Measurements from ENCODE around the gene DDX17.

The DDX17 gene

DNA sequence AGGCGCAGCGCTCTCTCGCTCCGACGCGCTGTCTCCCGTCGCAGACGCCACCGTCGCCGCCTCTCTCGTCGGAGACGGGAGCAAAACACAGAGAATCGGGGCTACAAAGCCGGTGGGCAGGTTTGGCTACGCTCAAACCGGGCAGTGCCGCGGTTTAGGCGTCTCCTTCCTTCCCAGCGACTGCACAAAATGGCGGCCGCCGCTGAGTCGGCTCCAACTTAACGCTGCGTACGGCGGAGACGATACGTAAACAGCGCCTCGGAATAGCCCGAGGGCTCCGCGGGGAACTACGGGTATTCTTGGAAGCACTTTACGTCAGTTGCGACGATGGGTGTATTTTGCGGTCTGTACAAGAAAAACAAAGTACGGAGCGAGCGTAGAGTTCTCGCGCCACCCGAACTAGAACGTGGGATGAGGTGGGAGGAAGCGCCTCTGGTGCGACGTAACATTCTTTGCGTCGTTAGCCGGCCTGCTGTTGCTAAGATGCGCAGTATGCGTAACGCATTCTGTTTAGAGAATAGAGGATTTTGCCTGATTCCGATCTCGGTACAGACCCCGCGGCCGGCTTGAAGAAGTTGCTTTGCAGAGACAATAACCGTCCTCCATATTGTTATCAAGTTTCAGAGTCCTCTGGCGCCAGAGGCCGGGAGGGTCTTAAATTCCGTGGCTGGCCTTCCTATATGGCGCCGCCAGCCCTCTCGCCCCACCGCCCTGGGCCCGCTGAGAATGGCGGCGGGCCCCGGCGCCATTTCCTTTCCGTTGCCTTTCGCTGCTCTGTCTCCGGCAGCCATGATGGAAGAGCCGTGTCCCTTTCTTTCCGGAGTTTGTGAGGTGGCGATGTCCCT lies at the start of gene DDX17:
TSS of gene DDX17 (minus strand) at position 194 of the 845 bp plus-strand sequence.
- DNase-seq = peak; percentile 95 to 100

DNA sequence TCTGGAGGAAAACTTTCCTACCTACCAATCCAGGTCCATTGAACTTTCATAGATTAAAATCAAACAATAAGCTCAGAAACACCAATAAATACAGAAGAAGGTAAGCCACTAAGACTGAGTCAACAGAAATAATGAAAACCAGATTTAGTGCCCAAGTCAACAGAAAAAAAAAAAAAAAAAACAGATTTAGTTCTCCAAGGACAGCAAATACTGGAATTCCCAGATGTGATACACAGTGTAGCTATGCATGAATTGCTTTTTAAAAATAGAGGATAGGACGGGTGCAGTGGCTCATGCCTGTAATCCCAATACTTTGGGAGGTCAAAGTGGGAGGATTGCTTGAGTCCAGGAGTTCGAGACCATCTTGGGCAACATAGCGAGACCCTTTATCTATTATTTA lies 48.2 kb upstream of the DDX17 start:
- DNase-seq = no peak

DNA sequence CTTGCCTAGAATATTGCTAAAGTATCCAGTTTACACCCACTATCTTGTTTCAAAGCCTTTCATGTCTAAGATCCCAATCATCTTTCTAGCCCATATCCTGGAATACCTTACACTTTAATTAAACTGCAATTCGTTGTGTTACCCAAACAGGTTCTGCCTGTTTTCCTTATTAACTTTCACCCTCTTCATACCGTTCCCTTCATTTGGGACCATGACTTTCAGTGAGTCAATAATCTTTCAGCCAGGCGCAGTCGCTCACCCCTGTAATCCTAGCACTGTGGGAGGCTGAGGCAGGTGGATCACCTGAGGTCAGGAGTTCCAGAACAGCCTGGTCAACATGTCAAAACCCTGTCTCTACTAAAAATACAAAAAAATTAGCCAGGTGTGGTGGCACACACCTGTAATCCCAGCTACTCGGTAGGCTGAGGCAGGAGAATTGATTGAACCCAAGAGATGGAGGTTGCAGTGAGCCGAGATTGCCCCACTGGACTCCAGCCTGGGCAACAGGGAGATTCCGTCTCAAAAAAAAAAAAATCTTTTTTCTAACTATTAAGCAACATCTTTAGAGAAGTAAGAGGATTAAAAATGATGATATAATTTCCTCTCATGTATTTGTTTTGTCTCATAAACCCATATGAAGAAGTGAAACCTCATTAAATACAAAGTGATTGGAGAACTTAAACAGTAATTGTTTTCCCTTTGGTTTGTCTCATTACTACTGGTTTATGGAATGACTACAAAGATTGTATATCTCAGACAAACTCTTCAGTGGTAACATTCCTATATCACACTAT lies 43.2 kb upstream of the DDX17 start:
- peak; percentile 89 to 93 for DNase-seq

DNA sequence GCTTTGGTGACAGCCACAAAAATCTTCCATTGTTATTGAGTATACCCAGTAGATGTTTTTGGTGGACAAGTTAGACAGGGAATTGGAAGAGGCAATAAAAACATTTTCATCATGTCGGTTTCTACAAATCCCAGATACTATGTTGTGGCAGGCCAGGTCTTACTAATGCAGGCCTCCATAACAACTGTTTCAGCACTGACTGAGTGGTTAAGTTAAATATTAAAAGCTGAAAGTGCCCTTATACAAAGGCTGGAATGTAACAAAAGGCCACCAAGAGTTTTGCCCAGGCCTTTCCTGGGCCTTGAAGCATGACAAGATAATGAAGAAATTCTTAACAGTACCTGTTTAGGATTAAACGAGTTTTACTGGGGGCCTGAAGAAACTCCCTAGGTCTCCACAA lies 34.6 kb upstream of the DDX17 start:
- no peak for DNase-seq

DNA sequence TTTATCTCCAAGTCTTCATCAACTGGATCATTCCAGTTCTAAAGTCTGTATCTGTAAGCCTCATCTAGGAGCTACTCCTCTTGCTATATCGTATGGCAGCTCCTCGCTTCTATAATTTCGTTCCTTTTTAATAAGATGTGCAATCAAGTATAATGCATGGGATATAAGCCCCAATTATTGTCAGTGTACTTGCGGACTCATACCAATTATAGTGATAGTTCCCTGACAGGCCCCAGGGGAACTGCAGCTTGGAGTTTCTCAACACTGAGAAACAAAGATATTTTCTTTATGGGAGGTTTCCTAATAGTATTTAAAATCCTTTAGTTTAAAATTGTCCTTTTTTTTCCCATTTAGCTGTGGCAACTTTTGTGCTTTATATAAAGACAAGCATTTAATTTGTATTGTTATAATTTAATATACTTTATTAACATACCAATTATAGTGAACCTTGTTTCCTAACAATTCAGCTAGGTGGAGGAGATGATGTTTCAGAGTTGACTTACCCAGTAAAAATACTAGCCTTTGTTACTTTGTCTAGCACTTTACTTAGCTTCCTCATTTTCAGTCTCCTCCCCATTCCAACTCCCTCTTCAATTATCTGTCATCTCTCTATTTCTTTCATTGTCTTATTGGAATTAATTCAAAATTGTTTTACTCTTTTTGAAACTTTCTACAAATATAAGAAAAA lies 25.3 kb upstream of the DDX17 start:
- DNase-seq = no peak

DNA sequence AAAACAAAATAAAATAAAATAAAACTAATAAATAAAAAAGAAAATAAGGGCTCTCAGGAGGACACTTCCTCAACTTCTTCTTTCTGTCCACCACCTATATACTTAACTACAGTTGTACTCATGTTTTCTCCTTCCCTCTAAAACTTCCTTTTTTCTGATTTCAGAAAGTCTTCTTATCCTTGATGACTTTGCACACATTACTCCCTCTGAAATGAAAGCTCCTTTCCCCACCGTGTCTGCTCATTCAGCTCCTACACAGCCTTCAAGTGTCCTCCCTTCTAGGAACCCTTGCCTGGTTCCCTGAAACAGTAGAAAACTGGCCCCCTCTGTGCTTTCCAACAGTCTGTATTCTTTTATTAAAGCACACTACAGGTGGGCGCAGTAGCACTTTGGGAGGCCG lies 18.3 kb upstream of the DDX17 start:
- DNase-seq = no peak

DNA sequence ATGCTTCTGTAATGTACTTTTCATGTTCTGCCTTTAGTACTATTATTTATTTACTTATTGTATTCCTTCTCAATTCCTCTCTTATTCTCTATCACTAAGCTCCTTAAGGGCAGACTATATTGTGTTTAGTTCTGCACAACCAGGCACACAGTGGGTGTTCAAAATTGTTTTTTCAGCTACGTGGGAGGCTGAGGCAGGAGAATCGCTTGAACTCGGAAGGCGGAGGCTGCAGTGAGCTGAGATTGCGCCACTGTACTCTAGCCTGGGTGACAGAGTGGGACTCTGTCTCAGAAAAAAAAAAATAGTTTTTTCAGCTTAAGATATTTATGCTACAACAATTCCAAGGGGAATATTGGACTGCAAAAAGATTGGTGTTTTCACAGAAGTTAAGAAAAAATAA lies 17.4 kb upstream of the DDX17 start:
- DNase-seq = no peak

DNA sequence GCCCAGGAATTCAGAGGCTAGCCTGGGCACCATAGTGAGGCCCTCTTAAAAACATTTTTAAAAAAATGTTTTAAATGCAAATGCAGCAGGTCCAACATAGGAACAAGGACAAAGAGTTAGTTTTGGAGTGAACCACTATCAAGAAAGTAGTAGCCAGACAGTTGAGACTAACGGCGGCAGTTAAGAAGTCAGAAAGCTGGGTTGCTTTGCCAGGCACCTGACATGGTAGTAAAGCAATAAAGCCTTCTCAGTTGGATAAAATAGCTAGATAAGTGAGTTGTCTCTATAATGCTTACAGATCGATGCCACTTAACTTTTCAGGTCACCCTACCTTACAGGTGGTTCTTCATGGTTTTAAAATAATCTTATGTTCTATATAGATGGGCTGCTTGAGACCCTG lies 16.9 kb upstream of the DDX17 start:
- DNase-seq = no peak

DNA sequence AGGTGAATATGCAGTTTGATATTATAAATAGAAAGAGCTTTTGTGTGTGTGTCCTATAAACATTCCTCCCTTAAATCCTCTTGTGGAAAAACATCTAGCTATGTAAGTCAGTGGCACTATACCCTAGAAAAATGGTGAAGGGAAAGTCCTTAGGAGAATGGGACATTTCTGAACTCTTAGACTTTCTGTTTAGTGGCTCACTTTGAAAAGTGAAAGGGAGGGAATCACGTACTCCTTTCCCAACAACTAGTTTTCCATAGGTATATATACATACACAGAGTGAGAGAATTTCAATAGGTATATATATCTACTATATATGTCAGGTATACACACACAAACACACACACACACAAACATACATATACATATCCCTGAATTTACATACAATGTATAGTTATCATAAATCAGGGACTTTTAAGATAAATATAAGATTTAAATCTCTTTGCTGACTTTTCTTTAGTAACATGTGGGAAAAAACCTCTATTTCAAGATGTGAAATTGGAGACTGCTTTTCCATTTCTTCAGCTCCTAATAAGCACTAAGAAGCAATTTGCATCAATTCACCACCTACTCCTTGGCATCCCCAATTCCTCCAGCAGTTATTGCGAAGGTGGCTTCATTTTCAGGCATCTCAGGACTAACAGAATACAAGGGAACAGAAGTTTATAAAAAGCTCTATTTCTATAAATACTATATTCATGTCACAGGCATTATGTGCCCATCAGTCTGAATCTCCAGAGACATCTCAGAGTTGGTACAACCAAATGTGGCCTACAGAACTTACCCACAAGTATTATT lies 13.5 kb upstream of the DDX17 start:
- no peak for DNase-seq

DNA sequence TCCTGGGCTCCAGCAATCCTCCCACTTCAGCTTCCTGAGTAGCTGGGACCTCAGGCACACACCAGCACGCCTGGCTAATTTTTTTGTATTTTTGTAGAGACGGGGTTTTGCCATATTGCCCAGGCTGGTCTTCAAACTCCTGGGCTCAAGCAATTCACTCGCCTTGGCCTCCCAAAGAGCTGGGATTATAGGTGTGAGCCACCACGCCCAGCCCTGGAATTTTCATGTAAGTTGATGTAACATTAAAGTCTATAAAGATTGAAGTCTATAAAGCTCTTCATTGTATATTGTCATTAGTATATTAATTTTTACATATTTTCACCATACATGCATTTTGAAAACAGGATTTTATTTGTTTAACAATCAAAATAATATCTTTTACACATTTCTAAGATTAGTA lies 12.5 kb upstream of the DDX17 start:
- no peak for DNase-seq

DNA sequence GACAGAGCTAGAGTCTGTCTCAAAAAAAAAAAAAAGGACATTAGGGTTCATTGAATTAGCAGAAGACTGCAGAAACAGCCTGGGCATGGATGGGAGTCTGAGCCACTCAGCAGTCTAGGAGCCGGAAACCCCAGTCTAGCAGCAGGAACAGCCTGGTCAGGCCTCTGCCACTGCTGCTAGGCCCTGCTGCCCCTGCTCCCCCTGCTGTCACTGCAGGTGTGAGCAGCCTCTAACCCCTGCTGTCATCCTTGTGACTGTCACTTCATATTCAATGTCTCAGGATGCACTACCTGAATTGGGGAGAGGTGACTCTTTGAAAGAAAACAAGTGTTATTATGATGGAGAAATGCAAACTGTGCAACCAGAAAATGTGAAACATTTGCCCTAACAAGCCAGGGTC lies 7.0 kb upstream of the DDX17 start:
- no peak for DNase-seq

DNA sequence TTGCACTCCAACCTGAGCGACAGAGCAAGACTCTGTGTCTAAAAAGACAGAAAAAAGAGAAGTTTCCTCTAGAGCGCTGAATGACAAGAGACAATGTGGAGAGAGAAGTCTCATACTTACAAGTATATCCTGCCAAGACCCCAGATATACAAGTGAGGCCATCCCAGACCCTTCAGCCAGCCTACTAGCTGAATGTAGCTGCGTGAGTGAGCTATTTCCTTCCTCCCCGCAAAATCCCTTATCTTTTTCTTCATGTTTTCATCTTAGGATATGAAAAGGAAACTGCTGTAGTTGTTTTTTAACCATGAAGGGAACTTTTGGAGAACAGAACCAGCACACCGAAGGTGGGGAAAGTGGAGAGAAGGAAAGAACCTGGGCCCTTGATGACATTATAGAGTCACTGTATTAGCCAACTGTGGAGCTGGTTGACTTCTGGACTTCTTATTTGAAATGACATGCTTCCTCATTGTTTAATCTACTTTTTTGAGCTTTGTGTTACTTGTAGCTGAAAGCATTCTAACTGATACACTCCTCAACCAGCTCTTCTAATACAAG lies 4.4 kb upstream of the DDX17 start:
- peak in 1 of 2 donors; percentile 26 for DNase-seq

DNA sequence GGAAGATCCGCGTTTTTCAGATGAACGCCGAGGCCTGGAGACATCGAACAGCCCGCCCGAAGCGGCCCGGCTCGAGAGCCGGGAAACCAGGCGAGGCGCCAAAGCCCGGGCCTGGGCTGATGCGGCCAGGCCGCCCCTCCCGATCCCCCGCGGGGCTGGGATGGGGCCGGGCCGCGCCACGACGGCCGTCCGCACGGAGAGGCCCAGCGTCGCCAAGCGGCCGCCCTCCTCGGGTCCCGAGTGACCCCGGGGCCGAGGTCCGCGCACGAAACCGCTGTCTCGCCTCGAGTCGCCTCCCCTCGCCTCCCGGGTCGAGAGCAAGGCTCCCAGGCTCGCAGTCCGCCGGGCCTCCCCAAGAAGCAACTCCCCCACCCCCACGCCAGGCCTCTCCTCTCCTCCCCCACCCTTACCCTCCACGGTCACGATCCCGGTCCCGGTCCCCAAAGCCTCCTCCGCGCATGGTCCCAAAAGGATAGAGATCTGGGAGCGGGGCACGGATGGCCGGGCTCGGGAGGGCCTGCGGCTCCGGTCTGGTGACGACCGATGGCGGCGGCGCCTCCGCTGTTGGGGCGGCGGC lies 482 bp downstream of the DDX17 start:
- DNase-seq = peak; percentile 31 to 33

DNA sequence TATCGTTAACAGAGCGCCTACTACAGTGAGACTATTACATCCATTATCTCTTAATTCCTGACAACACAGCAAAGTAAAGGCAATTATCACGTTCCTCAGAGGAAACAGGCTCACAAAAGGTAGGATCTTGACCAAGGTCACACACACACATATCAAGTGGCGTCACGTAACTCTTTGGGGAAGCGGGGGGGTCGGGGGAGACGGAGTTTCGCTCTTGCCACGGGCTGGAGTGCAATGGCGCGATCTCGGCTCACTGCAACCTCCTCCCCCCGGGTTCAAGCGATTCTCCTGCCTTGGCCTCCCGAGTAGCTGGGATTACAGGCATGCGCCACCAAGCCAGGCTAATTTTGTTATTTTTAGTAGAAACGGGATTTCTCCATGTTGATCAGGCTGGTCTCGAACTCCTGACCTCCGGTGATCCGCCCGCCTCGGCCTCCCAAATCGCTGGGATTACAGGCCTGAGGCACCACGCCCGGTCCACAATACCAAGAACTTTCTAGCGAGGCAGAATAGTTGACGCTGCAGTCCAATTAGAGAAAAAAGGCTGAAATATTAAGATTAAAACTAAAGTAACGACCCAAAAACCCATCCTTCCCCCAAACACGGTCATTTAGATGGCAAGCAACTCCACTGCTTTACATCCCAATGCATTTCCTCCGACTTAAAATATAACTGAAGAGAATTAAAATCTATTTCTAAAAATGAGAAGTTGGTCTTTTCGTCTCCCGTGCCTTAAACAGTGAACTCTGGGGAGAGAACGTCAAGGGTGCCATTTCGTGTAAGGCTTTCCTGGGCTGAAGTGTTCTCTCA lies 1.2 kb downstream of the DDX17 start:
- peak; percentile 53 to 63 for DNase-seq

DNA sequence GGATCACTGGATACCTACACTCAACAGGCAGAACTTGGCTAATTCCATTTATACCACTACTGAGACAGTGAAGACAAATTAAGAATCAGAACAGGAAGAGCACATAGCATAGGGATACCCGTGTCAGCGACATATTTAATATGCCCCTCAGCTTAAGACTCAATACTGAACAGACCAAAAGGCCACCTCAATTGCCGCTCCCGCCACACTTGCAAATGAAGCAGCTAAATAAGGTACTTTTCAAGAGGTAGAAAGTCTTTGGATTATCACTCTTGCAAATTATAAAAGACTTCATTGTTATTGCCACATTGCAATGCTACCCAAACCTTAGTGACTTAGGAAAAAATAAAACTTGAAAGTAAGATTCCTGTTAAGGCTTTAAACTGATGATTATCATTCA lies 3.1 kb downstream of the DDX17 start:
- DNase-seq = no peak

DNA sequence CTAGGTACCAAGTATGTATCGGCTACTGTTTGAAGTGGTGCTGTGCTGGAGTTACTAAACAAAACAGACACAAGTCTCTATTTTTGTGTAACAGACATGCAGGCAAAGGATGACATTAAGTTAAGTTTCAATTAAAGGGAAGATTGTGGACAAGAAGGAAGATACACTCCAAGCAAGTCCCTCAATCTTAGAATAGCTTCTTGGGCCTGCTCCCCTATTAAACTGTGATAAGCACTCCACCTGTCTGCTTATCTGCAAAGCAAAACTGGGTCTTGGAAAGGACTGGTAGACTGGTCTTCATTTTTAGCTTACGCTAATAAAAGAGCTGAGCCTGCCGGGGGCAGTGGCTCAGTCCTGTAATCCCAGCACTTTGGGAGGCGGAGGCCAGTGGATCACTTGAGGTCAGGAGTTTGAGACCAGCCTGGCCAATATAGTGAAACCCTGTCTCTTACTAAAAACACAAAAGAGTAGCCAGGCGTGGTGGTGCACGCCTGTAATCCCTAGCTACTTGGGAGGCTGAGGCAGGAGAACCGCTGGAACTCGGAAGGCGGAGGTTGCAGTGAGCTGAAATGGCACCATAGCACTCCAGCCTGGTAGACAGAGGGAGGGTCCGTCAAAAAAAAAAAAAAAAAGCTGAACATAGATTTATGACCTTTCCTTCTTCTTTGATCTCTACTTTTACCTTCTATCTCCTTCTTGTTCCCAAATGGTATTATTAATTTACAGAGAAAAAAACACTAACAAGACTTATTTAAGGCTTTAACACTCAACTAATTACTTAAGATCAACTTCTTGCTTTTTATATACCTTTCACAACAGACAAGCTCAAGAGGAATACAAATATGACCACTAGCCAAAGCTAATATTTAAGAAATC lies 4.1 kb downstream of the DDX17 start:
- DNase-seq = no peak

DNA sequence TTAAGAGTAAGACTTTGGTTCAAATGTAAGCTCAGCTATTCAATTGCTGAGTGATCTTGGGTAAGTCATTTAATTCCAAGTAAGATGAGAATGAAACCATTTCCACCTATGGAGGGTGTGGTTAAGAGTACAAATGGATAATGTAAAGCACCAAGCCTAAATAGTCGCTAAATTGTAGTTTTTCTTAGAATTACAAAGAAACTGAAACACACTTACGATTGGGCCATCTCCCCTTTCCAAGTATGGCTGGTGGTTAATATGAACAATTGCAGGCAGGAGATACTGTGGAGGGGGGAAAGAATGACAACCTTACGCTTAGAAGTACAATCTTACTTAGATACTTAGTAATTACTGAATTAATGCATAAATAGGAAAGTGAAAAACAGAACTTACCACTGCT lies 8.2 kb downstream of the DDX17 start:
- DNase-seq = no peak

DNA sequence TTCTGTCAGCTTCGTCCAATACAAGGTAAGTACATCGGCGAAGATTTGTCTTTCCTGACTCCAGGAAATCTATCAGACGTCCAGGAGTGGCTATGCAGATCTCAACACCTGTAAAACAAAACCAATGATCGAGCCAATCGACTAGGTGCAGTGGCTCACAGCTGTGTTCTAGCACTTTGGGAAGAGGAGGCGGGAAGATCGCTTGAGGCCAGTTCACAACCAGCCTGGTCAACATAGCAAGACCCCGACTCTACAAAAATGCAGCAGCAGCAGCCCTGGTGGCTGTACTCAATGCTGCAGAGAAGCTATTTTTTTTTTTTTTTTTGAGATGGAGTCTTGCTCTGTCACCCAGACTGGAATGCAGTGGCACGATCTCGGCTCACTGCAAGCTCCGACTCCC lies 11.2 kb downstream of the DDX17 start:
- no peak for DNase-seq

DNA sequence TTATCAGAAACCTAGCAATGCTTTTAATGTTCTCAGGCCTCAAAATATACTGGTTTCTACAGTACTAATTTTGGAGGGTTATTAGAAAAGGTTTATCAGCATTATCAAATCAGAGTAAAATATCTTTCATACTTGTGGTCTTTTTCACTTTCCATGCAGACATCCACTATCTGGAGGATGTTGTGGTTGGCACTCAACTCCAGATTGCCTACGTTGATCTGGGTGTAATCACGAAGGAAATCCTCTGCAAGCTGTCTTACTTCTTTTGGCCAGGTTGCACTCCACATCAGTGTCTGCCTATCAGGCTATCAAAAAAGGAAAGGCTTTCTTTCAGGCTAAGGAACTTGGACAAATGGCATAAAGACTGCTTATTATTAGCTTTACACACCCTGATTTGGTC lies 11.6 kb downstream of the DDX17 start:
- no peak for DNase-seq

DNA sequence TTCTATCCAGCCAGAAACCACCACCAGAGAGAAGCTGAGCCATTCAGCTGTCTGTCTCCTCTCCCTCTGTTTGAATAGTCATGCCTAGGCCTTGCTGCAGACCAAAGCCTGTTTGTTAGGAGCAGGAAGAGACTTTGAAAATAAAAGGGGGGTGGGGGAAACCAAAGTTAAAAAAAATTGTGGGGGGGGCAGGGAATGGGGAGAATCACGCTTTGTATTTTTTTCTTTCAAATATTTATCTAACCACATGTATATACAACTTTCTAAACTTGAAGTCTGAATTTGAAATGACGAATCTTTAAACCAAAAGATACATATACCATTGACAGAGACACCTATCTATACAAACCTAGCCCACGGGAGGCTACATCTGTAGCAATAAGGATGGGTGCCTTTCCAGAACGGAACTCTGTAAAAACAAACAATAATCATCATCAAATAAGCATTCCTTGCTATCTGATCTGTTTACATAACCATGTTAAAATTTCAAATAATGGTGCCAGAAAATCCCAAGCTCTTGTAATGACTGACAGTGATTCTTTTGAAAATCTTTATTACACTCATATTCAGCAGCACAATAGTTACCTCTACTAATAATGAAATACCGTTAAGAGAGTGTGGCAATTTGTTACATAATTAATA lies 14.3 kb downstream of the DDX17 start:
- DNase-seq = no peak

All from inflammatory macrophage treated with lipopolysaccharide for 1 hour (primary cell).